ENCODE measurements around the gene LSAMP. TPM values are rescaled to one million over a fixed set of nuclear protein-coding genes. Genes with fewer than 3 reads are reported as not detected.

The LSAMP gene
- total RNA-seq, 1 experiment from 2014 or later = 5.7 TPM

DNA sequence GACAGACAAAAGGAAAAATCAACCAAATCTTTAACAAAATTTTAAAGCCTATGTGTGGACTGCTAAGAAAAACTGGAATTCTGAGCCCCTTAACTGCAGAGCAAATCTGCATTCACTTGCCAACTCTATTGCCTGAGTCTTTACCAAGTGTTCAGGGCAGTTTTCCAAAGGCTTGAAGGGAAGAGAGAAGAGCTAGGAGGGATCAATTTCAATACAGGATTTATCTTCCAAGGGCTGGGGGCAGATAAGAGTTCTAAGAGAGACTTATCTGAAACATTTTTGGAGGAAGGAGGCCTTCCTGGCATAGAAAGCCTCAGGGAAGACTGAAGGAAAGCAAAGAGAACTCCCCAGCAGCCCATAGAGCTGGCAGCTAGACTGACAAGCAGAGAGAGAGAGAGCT lies 31.4 kb upstream of the LSAMP start:
- POLR2A ChIA-PET = no interaction called here
- Mint-ChIP-seq H3K4me1 (no peaks in the 10 kb centered on the region), H3K27ac (no peak overlapping the region), H3K4me3 (no peak overlapping the region), H3K36me3 (peaks cover 24% of the 10 kb centered on the region), H3K9me3 (peaks cover 34% of the 10 kb centered on the region), H3K27me3 (ENCODE audit: low read depth) (peaks cover 5% of the 10 kb centered on the region; the same call in 1 of the 2 replicates)
- TF ChIP-seq ESRRA (CRISPR knock-in tag; IDR thresholded peaks at IDR 0.05; ENCODE audit: borderline replicate concordance) = no peak
- TF ChIP-seq, protein P1, sequence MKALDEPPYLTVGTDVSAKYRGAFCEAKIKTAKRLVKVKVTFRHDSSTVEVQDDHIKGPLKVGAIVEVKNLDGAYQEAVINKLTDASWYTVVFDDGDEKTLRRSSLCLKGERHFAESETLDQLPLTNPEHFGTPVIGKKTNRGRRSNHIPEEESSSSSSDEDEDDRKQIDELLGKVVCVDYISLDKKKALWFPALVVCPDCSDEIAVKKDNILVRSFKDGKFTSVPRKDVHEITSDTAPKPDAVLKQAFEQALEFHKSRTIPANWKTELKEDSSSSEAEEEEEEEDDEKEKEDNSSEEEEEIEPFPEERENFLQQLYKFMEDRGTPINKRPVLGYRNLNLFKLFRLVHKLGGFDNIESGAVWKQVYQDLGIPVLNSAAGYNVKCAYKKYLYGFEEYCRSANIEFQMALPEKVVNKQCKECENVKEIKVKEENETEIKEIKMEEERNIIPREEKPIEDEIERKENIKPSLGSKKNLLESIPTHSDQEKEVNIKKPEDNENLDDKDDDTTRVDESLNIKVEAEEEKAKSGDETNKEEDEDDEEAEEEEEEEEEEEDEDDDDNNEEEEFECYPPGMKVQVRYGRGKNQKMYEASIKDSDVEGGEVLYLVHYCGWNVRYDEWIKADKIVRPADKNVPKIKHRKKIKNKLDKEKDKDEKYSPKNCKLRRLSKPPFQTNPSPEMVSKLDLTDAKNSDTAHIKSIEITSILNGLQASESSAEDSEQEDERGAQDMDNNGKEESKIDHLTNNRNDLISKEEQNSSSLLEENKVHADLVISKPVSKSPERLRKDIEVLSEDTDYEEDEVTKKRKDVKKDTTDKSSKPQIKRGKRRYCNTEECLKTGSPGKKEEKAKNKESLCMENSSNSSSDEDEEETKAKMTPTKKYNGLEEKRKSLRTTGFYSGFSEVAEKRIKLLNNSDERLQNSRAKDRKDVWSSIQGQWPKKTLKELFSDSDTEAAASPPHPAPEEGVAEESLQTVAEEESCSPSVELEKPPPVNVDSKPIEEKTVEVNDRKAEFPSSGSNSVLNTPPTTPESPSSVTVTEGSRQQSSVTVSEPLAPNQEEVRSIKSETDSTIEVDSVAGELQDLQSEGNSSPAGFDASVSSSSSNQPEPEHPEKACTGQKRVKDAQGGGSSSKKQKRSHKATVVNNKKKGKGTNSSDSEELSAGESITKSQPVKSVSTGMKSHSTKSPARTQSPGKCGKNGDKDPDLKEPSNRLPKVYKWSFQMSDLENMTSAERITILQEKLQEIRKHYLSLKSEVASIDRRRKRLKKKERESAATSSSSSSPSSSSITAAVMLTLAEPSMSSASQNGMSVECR (CRISPR knock-in tag; IDR thresholded peaks at IDR 0.05; ENCODE audit: borderline replicate concordance) = no peak
- TF ChIP-seq SP1 (CRISPR knock-in tag; conservative IDR thresholded peaks at IDR 0.05) = no peak
- no peak for TF ChIP-seq AFF4 (CRISPR knock-in tag; IDR thresholded peaks at IDR 0.05; ENCODE audit: borderline replicate concordance)
- TF ChIP-seq, protein P2, sequence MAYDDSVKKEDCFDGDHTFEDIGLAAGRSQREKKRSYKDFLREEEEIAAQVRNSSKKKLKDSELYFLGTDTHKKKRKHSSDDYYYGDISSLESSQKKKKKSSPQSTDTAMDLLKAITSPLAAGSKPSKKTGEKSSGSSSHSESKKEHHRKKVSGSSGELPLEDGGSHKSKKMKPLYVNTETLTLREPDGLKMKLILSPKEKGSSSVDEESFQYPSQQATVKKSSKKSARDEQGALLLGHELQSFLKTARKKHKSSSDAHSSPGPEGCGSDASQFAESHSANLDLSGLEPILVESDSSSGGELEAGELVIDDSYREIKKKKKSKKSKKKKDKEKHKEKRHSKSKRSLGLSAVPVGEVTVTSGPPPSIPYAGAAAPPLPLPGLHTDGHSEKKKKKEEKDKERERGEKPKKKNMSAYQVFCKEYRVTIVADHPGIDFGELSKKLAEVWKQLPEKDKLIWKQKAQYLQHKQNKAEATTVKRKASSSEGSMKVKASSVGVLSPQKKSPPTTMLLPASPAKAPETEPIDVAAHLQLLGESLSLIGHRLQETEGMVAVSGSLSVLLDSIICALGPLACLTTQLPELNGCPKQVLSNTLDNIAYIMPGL (CRISPR knock-in tag; IDR thresholded peaks at IDR 0.05) = no peak
- TF ChIP-seq, protein P3, sequence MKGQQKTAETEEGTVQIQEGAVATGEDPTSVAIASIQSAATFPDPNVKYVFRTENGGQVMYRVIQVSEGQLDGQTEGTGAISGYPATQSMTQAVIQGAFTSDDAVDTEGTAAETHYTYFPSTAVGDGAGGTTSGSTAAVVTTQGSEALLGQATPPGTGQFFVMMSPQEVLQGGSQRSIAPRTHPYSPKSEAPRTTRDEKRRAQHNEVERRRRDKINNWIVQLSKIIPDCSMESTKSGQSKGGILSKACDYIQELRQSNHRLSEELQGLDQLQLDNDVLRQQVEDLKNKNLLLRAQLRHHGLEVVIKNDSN (CRISPR knock-in tag; IDR thresholded peaks at IDR 0.05) = no peak
- no peak for TF ChIP-seq FOXP4 (CRISPR knock-in tag; IDR thresholded peaks at IDR 0.05)
- TF ChIP-seq, protein P4, sequence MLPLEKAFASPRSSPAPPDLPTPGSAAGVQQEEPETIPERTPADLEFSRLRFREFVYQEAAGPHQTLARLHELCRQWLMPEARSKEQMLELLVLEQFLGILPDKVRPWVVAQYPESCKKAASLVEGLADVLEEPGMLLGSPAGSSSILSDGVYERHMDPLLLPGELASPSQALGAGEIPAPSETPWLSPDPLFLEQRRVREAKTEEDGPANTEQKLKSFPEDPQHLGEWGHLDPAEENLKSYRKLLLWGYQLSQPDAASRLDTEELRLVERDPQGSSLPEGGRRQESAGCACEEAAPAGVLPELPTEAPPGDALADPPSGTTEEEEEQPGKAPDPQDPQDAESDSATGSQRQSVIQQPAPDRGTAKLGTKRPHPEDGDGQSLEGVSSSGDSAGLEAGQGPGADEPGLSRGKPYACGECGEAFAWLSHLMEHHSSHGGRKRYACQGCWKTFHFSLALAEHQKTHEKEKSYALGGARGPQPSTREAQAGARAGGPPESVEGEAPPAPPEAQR (CRISPR knock-in tag; IDR thresholded peaks at IDR 0.05) = no peak
- TF ChIP-seq PRRX2 (CRISPR knock-in tag; IDR thresholded peaks at IDR 0.05) = no peak
- no peak for TF ChIP-seq ZNF121 (CRISPR knock-in tag; IDR thresholded peaks at IDR 0.05)
- no peak for TF ChIP-seq JUN (CRISPR knock-in tag; IDR thresholded peaks at IDR 0.05)
- no peak for TF ChIP-seq ATF1 (CRISPR knock-in tag; IDR thresholded peaks at IDR 0.05)
- no peak for TF ChIP-seq ZMAT4 (CRISPR knock-in tag; IDR thresholded peaks at IDR 0.05)
- TF ChIP-seq MAX (CRISPR knock-in tag; IDR thresholded peaks at IDR 0.05) = no peak
- TF ChIP-seq TEAD1 (CRISPR knock-in tag; IDR thresholded peaks at IDR 0.05) = no peak
- TF ChIP-seq, protein P5, sequence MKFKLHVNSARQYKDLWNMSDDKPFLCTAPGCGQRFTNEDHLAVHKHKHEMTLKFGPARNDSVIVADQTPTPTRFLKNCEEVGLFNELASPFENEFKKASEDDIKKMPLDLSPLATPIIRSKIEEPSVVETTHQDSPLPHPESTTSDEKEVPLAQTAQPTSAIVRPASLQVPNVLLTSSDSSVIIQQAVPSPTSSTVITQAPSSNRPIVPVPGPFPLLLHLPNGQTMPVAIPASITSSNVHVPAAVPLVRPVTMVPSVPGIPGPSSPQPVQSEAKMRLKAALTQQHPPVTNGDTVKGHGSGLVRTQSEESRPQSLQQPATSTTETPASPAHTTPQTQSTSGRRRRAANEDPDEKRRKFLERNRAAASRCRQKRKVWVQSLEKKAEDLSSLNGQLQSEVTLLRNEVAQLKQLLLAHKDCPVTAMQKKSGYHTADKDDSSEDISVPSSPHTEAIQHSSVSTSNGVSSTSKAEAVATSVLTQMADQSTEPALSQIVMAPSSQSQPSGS (CRISPR knock-in tag; IDR thresholded peaks at IDR 0.05; ENCODE audit: borderline replicate concordance, low read depth) = no peak
- TF ChIP-seq SMAD4 (CRISPR knock-in tag; IDR thresholded peaks at IDR 0.05) = no peak
- TF ChIP-seq, protein P6, sequence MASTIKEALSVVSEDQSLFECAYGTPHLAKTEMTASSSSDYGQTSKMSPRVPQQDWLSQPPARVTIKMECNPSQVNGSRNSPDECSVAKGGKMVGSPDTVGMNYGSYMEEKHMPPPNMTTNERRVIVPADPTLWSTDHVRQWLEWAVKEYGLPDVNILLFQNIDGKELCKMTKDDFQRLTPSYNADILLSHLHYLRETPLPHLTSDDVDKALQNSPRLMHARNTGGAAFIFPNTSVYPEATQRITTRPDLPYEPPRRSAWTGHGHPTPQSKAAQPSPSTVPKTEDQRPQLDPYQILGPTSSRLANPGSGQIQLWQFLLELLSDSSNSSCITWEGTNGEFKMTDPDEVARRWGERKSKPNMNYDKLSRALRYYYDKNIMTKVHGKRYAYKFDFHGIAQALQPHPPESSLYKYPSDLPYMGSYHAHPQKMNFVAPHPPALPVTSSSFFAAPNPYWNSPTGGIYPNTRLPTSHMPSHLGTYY (CRISPR knock-in tag; IDR thresholded peaks at IDR 0.05) = no peak
- TF ChIP-seq, protein P7, sequence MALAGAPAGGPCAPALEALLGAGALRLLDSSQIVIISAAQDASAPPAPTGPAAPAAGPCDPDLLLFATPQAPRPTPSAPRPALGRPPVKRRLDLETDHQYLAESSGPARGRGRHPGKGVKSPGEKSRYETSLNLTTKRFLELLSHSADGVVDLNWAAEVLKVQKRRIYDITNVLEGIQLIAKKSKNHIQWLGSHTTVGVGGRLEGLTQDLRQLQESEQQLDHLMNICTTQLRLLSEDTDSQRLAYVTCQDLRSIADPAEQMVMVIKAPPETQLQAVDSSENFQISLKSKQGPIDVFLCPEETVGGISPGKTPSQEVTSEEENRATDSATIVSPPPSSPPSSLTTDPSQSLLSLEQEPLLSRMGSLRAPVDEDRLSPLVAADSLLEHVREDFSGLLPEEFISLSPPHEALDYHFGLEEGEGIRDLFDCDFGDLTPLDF (CRISPR knock-in tag; IDR thresholded peaks at IDR 0.05) = no peak
- DNase-seq (ENCODE audit: low spot score) (no peak), ATAC-seq (no peak)
- CTCF ChIA-PET = no interaction called here
